Islet of Langerhans (tissue), 1 donor: Measurements from ENCODE around the gene FAM114A1.
"Not testable (repeated sequence)": the region's sequence is repeated elsewhere in the genome, so short reads cannot be mapped to it uniquely, and the experiment has no call there.

Experiments
- FAIRE-seq: peaks from one replicate; lab custom pipeline; 2011; peaks lifted over from hg19 to GRCh38; lab: Jason Lieb, UNC

Gene FAM114A1

DNA sequence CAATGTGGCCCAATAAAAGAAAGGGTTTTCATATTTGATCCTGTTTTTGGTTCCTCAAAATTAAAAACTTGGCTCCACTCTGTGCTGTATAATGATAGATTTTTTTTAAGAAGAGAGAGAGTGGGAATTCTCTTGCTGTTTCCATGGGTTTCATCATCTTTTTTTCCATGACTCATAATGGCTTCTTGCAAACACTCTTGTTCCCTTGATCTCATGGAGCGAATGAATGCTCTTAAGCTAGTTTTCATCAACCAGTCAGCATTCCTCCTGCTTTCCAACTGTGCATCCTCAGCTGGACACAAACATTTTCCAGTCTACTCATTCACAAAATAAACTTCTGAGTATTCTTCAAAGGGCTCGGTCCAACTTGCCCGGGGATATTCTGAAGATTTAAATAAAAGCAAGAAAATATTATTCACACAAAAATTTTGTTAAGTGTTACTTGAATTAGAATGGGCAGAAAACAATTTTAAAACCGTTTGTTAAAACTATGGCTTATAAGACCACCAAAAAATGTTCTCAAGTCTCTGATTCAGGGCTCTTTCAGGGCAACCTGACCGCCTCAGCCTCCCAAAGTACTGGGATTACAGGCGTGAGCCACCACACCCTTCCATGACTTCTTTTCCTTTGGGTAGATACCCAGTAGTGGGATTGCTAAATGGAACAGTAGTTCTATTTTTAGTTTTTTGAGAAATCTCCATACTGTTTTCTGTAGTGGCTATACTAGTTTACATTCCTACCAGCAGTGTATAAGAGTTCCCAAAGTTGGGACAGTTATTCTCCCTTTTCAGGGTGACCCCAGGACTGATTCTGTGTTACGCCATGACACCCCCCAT, 99.9 kb downstream of the FAM114A1 start:
- peak; percentile 96 for FAIRE-seq

DNA sequence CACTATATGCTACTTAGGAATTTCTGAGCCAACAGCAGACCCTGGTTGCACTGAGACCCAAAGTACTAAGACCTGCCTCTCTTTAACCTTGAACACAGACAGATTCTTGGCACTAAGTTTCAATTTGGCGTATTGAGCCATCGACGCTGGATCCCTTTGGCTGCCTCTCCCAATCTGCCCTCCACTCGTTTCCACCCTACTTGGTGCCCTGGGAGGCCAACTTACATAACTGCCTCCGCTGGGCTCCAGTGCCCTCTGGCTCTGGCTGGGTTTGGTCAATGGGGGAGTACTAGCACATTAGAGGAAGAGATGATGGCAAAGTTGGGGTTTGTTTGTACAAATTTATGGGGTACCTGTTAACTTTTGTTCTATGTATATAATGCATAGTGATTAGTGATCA, 101.1 kb downstream of the FAM114A1 start:
- FAIRE-seq, result no peak

DNA sequence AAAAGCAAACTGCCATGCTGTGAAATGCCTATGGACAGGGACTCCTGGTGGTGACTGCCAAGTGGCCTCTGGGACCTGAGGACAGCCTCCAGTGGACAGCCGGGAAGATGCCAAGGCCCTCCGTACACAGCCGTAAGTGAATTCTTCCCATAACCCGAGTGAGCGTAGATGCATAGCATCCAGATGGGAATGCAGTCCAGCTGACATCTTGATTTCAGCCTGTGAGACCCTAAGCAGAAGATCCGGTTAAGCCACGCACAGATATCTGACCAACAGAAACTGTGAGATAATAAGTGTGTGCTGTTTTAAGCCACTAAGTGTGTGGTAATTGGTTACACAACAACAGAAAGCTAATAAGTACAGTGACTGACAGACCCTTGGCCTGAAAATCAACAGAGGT, 108.7 kb downstream of the FAM114A1 start:
- FAIRE-seq, result no peak

DNA sequence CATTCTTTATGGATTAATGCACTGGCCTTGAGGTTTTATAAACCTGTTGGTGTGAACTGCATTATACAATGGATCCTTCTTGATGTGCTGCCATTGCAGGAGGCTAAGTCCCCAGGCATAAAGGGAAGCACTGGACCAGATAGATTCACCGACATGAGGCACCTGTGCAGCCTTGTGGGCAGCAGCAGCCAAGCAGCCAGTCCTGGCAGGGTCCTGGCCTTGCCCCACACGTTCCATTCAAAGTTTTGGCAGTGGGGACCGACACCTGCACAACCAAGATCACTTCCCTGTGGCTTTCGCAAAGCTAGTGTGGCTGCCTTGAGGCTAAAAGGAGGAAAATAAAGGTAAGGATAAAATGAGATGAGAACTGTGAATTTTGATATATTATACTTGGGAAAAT, 111.5 kb downstream of the FAM114A1 start:
- FAIRE-seq, result no peak

DNA sequence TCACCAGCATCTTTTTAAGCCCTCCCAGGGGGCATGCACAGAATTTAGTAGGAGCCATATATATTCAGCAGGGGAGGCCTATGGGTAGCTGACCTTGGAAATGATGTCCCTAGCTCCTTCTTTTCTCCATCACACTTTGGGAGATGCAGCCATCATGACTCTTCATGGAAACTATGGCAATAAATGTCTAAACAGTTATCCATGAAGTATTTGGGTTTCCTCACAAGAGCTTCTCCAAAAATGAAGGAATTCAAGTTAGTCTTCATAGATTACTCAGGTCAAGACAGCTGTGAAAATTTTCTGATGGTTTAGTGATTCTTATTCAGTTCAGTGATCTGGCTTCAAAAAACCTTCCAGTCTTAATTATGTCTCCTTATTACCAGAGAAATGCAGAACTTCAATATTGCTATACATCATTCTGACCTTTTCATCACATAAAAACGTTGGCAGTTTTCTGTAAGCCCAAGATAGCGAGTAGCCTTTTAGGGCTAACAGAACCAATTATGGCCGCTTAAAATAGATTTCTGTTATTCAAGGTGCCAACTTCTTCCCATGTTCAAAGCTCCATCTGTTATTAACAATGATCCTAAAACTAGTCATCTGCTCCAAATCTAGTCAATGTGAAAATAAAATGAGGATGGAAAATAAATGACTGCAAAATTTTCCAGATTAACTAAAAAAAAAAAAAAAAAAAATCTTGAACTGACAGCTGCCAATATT, 112.1 kb downstream of the FAM114A1 start:
- FAIRE-seq, result no peak

DNA sequence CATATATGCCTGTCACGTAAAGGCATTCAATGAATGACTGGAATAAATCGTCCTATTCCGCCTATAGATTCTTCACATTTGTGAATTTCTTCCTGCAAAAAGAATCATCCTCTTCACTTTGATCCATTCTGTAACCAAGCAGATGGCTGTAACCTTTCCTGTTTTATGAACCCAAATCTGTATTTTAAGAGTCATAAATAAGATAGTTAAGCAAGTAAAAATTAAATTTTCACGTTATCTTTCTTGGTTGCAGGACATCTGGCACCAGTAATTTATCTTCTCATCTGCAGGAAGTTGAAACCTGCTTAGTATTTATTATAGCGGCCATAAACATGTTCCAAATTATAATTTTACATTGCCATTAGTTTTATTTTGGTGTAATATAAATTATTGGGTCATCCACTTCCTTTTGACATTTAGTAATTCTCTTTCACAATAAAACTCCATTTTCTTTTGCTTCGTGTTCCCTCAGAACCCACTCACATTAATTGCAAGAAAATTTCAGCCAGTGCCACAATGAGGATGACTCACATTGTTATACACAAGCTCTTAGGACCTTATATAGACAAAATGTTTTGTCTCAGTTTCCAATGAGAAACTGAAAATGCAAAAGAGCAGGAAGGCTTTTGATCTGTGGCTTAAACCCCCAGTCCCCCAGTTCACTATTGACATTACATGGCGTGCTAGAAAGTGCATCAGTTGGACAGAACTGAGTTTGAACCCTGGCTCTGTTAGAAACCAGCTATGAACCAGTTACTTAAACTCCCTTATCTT, 113.5 kb downstream of the FAM114A1 start:
- no peak for FAIRE-seq

DNA sequence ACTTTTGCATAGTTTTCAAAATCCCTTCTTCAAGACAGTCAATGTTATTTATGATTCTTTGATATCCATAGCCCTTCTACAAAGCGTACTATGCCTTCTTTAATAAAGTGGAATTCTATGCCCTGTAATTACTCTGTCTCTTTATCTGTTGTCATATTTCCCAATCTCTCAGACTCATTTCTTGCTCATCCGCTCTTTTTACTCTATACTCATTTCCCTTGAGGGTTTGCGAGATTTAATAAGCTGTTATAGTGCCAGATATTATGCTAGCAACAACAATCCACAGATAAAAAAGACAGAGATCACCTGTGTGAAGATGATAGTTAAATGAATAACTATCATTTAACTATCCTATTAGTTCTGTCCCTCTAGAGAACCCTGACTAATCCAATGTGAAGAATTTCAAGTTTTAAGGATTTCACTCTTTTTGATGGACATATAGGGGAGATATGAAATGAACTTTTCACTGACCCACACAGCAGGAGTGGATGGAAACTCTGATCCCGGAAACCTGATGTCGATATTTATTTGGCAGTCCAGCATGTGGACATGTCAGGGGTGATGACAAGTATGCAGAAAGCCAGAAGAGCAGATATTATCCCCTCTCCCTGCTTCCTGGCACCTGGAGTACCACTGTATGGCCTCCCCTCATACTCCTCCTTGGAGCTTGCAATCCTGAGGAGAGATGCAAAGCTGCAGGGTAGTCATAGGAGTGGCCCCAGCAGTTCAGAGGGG, 114.9 kb downstream of the FAM114A1 start:
- no peak for FAIRE-seq

DNA sequence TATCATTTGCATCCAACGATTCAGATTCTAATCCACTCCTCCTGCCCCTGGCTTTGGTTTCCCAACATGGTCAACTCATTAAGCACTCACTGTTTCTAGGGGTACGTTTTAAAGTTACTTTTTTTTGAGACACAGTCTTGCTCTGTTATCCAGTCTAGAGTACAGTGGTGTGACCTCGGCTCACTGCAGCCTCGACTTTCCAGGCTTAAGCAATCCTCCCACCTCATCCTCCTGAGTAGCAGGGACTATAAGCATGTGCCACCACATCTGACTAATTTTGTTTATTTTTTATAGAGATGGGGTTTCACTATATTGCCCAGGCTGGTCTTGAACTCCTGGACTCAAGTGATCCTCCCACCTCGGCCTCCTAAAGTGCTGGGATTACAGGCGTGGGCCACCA, 115.7 kb downstream of the FAM114A1 start:
- FAIRE-seq, result no peak

DNA sequence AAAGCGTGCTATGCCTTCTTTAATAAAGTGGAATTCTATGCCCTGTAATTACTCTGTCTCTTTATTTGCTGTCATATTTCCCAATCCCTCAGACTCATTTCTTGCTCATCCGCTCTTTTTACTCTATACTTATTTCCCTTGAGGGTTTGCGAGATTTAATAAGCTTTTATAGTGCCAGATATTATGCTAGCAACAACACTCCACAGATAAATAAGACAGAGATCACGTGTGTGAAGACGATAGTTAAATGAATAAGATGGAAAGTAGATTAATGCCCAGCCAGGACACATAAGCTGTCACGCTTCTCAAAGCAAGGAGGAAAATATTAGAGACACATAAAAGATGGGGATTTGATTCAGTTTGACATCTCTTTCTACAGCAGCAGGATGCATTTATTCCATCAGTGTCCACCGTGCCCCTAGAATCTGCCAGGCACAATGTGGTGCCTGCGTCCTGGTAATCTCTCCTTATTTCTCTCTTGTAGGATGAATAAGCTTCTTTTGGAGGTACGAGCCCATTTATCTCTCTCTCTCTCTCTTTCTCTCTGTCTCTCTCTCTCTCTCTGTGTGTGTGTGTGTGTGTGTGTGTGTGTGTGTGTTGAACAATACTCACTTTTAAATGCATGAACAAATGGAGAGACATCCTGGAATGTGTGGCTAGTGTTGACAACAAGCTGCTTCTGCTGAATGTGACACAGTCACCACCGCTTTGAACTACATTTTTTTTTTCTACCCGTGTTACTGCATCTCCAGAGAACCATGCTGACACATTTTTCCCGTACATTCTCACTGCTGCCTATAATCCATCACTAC, 116.4 kb downstream of the FAM114A1 start:
- no peak for FAIRE-seq

DNA sequence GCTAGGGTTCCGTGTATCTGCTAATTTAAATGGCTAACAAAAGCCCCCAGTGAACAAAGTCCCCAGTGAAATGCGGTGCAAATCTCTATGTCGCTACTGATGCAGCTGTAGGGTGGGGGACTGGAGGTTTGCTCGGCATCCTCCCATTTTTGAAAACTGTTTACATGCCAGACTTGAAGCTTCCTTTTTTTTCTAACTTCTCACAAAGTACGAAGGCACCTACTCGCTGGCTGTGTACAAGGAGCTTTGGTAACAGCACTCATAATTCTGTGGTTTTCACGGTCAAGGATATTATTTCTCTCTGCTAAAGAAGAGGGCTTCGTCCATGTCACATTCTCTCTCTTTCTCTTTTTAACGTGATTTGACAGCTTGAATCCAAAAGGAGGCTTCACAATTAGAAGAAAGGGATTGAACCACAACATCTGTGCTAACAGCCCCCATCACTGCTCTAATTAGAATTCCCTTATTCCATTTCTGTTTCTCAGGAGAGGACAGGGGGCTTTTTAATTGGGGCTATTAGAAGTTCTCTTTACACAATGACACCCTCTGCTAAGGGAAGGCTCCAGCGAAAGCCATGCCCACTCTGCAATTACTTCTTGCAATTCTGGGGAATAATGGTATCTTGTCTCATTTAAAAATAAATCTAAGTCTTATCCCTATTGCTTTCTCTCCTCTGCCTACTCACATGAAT, 117.9 kb downstream of the FAM114A1 start:
- no peak for FAIRE-seq

DNA sequence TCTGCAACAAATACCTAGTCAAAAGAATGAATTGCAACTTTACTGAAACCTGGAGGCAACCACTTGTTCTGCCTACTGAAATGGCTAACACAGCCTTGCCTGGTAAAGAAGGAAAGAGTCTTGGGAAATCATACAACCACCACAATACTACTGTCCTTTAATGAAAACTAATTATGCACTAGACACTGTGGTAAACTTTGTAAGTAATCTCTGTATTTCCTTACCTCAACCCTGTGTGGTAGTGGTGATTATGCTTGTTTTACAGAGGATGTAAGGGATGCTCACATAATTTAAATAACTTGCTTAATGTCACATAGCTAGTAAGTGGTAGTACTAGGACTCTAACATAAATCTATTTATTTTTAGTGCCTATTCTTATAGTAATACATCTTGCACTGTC, 119.9 kb downstream of the FAM114A1 start:
- no peak for FAIRE-seq

DNA sequence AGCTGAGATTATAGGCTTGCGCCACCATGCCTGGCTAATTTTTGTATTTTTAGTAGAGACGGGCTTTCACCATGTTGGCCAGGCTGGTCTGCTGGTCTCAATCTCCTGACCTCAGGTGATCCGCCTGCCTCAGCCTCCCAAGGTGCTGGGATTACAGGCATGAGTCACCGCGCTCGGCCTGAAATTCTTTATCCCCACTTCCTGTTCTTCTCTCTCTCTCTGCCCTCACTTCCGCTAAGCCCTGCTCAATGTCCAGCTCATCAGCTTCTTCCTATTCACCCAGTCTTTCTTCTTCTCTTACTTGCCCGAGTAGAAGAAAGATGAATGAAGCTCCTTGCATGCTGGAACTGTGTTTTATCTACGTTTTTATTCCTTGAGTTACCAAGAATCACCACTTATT, 120.7 kb downstream of the FAM114A1 start:
- not testable (repeated sequence) for FAIRE-seq

DNA sequence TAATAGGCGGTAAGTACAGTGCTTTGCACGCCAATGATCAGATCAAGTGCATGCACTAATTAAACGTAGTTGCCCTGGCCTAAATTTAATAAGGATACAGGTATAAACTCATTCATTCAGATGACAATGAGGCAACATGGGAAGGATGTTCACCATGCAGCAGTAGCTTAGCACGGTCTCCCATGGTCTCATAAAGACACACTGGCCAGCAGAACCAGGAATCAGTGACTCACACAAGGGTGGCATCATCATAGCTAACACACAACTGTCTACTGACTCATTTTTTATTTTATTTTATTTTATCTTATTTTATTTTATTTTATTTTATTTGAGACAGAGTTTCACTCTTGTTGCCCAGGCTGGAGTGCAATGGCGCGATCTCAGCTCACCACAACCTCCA, 121.9 kb downstream of the FAM114A1 start:
- no peak for FAIRE-seq

DNA sequence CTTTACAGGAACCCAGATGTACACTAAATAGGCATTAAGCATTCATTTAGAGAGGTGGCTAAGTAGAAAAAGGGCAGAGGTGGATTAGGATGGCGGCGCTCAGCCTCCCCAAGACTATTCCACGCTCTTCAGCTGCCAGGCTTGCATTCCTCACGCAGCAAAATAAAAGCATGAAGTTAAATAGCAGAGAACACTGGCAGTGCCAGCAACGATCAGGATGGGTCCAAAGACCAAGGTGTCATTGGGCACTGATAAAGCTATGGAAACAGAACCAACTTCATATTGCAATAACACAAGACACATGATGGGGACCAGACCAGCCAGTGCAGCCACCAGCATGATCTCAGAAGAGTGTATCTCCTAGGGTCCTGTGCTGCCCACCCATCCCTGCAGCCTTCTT, 122.6 kb downstream of the FAM114A1 start:
- no peak for FAIRE-seq

DNA sequence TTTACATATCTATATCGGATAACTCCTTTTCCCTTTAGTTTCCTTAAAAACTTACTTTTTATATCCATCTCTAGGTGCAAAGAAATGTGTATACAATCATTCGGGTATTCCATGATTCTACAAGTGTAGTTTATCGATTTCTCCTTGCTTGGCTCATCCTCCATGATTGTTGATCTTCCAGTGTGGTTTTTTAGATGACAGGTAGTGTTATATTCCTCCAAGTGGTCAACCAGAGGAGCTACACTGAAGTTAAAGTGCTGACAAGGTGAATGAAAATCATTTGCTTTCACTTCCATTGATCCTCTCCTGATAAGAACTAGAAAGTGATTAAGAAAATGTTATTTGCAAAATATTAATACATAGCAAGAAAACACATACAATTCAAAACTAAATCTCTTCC, 126.1 kb downstream of the FAM114A1 start:
- no peak for FAIRE-seq

DNA sequence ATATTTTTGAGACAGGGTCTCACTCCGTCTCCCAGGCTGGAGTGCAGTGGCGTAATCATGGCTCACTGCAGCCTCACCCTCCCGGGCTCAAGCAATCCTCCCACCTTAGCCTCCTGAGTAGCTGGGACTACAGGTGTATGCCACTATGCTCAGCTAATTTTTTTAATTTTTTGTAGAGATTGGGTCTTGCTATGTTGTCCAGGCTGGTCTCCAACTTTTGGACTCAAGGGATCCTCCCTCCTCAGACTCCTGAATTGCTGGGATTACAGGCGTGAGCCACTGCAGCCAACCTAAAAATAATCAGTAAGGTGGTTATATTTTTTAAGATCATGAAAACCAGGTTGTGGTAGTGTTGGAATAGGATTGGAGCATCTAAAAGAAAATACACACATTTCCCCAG, 126.5 kb downstream of the FAM114A1 start:
- no peak for FAIRE-seq
